HG03378 (cell line): ENCODE data around the gene FGD6.
"Not testable (repeated sequence)": the region's sequence is repeated elsewhere in the genome, so short reads cannot be mapped to it uniquely, and the experiment has no call there.

ENCODE experiments used
- ATAC-seq: cut with Tn5 transposase; IDR thresholded peaks from one replicate; pipeline ENCODE4 v1.9.1; 2021; ENCODE audit warnings: mild to moderate bottlenecking, moderate library complexity; ENCODE audit not compliant: unreplicated experiment

The FGD6 gene

DNA sequence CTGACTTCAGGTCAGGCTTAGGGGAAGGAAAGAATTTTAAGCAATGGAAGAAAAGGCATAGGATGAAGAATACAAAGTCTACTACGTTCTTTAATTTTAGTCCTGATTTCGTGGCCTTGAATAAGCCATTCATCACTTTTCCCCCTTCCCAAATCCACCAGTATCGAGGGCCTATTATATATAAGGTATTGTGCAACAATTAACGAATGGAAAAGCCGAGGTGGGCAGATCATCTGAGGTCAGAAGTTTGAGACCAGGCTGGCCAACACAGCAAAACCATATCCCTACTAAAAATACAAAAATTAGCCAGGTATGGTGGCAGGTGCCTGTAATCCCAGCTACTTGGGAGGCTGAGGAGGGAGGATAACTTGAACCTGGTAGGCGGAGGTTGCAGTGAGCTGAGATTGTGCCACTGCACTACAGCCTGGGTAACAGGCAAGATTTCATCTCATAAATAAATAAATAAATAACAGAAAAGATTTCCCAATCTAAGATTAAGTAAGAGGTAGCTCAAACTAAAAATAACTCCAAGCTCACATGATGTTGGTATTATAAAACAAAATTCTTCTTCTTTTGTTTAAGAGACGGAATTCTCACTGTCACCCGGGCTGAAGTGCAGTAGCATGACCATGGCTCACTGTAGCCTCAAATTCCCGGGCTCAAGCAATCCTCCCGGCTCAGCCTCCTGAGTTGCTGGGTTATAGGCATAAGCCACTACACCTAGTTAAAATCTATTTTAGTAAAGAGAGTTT lies 85.5 kb downstream of the FGD6 start:
- ATAC-seq: no peak

DNA sequence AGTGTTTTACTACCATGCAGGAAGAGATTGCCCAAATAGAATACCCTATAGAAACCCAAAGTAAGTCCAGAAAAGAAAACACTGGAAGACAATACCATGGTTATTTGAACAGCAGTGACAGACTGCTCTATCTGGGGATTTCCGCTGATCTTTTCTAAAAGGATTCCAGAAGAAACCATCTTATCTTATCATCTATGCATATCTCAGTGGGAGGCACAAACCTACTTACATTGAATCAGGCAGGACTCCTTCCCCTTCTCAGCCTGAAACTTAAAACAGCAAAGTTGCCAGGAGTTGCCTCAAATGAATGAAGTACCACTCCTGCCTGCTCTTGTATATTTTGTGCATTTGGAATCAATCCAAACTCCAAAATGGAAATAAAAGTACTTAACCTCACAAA lies 87.2 kb downstream of the FGD6 start:
- ATAC-seq: no peak

DNA sequence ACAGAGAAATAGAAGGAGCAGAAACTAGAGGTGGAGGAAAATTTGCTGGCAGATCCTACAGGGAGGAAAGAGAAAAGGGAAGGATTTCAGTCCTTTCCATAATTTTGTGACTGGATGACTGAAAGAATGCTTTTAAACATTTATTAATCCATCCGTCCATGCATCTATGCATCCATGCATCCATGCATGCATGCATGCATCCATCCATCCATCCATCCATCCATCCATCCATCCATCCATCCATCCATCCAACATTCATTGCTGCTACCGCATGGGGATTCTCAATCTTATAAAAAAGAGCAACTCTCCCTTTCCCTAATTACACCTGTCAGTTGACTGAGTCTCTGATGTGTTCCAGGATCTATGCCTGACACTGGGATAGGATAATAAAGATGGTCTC lies 88.2 kb downstream of the FGD6 start:
- no peak for ATAC-seq

DNA sequence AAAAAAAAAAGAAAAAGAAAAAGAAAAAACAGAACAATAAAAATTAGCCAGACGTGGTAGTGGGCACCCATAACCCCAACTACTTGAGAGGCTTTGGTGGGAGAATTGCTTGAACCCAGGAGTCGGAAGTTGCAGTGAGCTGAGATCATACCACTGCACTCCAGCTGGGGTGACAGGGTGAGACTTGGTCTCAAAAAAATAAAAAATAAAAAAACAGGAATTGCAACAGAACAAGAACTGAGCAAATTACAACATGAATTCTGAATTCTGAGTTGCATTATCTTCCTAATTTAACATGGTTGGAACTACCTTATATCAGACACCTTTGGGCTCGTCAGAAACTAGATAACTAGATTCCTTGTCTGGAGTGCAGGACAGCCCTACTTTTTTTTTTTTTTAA lies 90.5 kb downstream of the FGD6 start:
- ATAC-seq: no peak

DNA sequence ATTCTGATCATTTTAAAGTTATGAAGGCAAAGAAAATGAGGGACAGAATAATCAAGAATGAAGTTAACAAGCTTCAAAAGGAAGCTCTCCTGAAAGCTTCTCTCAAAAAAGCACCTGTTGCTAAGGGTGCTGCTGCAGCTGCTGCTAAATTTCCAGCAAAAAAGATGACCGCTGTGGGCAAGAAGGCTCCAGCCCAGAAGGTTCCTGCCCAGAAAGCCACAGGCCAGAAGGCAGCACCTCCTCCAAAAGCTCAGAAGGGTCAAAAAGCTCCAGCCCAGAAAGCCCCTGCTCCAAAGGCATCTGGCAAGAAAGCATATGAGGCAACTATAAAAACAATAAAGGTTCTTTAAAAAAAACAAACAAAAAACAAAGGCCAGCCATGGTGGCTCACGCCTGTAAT lies 91.2 kb downstream of the FGD6 start:
- no peak for ATAC-seq

DNA sequence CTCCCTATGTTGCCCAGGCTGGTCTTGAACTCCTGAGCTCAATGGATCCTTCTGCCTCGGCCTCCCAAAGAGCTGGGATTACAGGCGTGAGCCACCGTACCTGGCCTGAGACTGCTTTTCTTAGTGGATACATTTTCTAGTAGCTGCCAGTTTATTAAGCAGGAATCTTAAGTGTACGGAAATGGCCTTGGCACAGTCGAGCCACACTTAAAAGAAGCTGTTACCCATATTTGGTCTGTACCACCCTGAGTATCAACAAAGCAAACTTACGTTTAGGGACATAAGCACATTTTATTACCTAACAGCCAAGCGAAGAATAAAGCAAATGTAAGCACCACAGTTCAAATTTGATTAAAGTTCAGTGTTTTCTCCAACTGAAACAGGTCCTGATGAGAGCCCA lies 93.2 kb downstream of the FGD6 start:
- no peak for ATAC-seq

DNA sequence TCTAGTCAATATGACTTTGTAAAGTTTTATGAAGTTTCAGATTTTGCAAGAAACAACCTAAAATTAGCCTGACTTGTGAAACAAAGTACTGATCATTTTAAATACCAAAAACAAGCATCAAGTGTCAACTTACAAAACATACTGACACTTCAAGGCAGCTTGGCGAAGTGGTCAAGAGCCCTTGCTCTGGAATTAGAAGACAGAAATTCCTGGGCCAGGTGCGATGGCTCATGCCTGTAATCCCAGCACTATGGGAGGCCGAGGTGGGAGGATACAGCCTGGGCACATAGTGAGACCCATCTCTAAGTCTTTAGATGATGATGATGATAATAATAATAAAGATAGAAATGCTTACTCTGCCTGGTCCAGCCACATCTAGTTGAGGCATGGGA lies 98.5 kb downstream of the FGD6 start:
- no peak for ATAC-seq

DNA sequence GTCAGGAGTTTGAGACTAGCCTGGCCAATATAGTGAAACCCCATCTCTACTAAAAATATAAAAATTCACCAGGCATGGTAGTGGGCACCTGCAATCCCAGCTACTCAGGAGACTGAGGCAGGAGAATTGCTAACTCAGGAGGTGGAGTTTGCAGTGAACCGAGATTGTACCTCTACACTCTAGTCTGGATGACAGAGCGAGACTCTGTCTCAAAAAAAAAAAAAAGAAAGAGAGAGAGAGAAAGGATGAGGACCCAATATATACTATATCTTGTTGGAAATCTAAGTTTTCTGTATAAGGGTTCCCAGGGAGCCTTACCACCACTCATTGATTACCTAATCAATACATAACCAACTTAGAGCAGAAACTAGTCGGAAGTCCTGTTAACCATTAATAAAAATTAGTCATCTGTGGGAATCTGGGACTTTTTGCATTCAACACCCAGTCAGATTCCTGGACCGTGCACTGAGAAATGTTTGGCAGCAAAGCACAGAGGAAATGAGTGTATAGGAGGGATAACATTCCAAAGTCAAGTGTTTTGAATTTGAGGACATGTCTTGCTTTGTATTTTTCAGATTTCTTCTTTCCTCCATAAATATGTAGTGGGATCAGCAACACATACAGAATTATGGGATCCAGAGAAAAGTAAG lies 99.0 kb downstream of the FGD6 start:
- ATAC-seq: no peak

DNA sequence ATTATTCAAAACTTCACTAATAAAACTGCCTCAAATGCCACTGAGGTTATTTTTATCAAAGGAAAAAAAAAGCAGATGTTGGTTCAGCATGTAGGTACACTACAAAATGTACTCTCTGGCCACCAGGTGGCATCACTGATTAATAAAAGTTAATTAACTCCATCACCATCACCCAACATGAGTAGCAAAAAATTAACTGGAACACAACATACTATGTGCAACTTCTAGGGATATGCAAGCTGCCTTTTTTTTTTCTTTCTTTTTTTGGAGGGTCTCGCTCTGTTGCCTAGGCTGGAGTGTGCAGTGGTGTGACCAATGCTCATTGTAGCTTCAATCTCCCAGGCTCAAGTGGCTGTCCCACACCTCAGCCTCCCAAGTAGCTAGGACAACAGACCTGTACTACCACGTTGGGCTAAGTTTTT lies 100.1 kb downstream of the FGD6 start:
- peak; percentile 79 for ATAC-seq

DNA sequence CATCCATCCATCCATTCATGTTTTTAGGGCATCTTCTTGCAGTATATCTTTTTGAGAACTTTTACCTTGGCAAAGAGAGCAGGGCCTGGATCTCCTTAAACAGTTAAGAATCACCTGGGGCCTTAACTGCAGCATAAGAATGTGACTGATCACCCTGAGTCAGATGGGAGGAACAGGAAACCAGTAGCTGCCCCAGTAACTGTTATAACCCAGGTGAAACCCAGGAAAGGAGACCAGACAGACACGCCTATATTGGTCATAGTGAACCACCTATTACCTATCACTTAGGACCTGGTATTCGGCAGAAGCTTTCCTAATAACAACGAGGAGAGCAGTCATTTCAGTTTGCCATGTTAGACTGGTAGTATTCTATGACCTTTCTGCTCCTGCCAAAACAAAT lies 100.5 kb downstream of the FGD6 start:
- ATAC-seq: peak; percentile 44

DNA sequence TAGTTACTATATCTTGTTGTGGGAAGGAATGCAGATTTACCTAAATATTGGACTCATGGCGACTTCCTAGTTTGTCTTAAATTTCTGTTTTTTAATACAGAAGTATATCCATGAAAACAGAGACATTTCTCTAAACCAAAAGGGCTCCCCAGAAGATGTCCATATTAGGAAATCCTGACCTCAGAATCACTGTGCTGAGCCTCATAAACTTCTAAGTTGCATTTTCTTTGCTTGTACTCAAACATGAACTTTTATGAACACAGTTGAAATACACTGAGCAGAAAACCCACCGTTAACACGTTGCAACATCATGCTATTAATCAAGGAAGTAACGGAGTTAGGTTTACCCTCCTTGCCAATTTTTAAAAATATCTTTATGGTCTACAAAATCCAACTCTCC lies 100.9 kb downstream of the FGD6 start:
- no peak for ATAC-seq

DNA sequence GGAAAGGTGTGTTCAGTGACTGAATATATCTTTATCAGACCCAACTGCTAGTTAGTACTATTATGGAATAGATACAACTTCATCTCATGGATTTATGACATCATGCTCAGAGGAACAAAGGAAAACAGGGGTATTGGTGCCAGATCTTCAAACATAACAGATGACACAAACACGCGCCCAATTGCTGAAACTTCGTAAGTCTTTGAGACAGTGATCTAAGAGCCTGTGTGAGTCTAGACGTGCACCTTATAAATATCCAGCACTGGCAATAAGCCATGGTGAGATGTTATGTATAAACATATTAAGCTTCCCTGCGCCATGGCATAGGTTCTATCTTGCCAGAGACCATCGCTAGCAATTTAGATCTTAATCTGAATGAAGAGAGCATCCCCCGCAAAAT lies 101.6 kb downstream of the FGD6 start:
- no peak for ATAC-seq

DNA sequence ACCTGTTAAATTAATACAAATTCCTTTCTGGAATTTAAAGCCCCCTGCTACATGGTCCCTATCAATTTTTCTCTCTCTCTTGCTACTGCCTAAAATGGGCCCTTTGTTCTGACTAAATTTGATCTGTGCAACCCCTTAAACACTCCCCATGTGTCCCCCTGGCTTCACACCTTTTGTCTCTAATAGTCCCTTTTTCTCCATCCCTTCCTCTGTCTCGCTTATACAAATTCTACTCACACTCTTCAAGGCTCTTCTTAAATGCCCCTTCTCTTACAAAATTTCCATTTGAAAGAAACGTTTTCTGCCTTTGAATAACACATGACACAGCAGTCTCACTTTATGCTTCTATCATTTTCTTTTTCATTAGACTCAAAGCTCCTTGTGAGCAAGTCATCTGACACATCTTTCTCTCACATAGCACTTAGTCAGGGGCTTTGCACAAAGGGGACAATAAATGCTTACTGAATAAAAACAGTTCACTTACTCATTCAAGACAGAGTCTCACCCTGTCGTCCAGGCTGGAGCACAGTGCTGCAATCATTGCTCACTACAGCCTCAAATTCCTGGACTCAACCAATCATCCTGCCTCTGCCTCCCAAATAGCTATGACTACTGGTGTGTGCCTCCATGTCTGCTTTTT lies 102.4 kb downstream of the FGD6 start:
- ATAC-seq: no peak

DNA sequence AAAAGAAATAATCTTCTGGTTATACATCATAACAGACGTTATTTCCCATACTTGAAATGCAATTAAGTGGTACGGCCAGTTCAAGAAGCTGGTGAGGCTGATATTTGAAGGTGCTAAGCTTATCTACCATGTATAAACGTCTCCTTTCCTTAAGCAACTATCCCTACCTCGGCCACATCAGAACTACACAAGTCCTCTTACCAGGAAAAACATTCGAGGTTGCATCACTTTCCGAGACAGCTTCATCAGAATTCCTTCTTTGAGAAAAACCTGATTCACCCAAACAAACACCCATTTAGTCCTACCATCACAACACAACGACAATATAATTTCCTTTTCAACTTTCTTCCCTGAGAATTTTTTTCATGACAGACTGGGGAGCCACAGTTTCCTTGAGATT lies 109.9 kb downstream of the FGD6 start:
- ATAC-seq: no peak

DNA sequence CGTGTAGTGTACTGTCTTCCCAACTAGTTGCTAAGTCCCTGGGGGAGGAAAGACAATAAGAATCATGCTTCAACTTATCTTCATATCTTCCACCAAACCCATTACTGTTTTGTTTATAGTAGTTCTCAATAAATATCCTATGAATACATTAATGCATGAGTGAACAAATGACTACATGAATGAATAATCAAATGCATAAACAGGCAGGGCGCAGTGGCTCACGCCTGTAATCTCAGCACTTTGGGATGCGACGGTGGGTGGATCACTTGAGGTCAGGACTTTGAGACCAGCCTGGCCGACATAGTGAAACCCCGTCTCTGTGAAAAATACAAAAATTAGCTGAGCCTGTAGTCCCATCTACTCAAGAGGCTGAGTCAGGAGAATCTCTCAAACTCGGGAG lies 111.7 kb downstream of the FGD6 start:
- no peak for ATAC-seq

DNA sequence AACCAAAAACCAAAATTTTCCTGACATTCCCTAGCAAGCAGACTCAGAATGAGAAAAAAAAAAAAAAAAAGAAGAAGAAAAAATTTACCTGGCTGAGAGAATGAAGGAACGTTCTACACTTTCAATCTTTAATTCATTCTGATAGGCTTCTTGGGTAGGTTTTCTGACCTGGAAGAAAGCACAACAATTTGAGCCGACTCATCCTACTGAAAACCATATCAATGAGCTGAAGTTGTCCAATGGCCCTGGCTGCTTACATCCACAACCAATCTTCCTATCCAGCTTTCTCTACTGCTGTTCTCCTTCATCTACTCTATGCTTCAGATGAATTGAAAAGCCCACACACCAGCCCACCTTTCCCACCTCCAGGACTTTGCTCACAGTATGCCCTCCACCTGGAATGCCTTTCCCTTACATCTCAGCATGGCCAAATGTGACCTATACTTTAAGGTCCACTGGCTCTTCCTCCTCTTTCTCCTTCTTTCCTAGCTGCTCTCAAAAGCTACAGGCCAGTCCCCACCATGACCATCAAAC lies 112.3 kb downstream of the FGD6 start:
- ATAC-seq: no peak

DNA sequence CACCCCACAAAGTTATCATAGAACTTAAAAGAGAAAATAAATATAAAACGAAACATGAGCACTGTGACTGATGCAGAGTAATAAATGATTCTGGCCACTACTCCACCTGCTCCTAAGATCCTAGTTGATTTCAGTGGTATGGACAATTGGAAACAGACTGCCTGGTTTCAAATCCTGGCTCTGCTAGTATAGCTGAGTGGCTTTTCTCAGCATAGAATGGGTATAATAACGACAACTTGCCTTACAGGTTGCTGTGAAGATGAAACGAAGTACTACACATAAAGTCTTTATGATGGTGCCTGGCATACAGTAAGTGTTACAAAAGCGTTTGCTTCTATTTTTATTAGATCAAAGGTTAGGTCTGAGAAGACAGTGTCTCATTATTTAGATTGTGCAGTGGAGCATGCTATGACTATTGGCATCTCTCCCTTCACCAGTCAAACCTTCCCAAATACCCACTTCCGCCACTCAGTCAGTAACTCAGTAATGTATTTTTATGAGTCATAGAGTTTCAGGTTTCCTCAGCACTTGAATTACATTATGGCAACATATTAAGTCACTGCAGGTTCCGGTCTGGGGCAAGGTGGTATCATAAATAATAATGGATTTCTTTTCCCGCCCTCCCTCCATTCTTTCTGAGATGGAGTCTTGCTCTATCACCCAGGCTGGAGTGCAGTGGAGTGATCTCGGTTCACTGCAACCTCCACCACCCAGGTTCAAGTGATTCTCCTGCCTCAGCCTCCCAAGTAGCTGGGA lies 114.2 kb downstream of the FGD6 start:
- ATAC-seq: peak; percentile 98

DNA sequence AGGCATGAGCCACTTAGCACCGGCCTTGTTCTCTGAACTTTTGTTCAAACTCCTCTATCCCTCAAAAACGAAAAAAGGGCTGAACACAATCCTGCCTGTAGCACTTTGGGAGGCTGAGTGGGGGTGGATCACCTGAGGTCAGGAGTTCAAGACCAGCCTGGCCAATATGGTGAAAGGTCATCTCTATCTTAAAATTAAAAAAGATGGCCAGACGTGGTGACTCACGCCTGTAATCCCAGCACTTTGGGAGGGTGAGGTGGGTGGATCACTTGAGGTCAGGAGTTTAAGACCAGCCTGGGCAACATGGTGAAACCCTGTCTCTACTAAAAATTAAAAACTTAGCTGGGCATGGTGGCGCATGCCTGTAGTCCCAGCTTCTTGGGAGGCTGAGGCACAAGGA lies 115.3 kb downstream of the FGD6 start:
- not testable (repeated sequence) for ATAC-seq

DNA sequence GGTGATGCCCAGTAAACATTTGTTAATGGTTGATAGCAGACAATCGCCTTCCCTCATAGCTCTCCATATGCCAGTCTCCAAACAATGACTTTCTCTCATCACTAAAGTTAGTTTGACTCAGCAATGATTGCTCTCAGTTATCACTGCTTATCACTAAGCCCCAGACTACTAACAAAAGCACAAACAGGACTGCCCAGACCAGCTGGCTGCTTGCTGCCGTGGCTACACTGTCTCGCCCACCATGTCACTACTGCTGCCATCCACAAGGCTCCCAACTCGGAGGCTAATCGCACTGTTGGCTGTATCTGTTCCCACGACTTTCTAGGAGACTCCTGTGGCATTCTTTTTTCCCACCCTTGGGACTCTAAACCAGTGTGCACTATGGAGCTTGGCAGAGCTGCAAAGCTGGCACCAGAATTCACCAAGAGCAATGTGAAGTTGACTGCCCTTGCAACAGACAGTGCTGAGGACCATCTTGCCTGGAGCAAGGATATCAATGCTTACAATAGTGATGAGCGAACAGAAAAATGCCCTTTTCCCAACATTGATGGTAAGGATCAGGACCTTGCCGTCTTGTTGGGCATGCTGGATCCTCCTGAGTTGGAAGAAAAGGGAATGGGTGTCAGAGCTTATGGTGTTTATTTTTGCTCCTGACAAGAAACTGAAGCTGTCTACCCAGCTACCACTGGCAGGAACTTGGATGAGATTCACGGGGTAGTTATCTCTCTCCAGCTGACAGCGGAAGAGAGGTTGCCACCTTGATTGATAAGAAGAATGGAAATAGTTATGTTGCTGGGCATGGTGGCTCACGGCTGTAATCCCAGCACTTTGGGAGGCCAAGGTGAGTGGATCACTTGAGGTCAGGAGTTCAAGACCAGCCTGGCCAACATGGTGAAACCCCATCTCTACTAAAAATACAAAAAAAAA lies 116.7 kb downstream of the FGD6 start:
- ATAC-seq: no peak

DNA sequence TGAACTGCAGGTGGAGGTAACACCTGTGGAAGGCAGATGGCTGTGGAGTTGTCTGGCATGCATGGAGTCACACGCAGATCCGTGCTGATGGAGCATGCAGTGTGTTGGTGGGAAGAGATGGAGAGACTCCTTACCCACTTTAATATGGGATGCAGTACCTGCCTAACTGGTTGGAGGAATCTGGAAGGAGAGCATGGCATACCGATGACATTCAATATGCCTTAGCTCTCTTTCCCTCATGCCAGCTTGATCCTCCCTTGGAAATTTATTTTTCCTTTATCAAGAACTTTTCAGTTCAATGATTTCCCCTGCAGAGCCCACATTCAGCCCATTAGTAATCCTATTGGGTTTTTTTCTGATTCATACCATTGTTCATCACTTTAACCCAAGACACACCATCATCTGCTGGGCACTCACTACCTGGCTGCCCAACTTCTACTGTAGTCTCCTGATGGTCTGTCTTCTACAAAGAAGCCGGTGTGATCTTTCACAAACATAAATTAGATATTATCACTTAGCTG lies 117.9 kb downstream of the FGD6 start:
- ATAC-seq: no peak
